T follicular helper cell (primary cell): ENCODE measurements around the gene ITGA2.
A peak's percentile ranks its signal among the peaks of the same experiment; 100 is the strongest.
"Not testable (repeated sequence)": the region's sequence is repeated elsewhere in the genome, so short reads cannot be mapped to it uniquely, and the experiment has no call there.

ENCODE experiments used
- DNase-seq: peaks from one replicate; pipeline ENCODE4 v3.0.0-alpha.2; 2020; ENCODE audit warnings: low read depth
- total RNA-seq, 2 experiments: gene quantifications; one replicate each; lab custom pipeline; 2026; lab: John Stamatoyannopoulos, UW

Gene ITGA2
- 4.8 to 12.2 reads per million in 2 experiments for total RNA-seq

GRCh38 chr5:52989025-52989780 lies at the start of gene ITGA2:
ITGA2 (plus strand) TSS chr5:52989352; CDS start chr5:52989469, 117 bp downstream.
- no peak for DNase-seq

- no peak for DNase-seq
Measured at GRCh38 chr5:52943285-52943684, 45.9 kb upstream of the ITGA2 start.

GRCh38 chr5:52943808-52944207 lies 45.3 kb upstream of the ITGA2 start:
- no peak for DNase-seq

GRCh38 chr5:52945040-52945439 lies 44.1 kb upstream of the ITGA2 start:
- DNase-seq: no peak

GRCh38 chr5:52947208-52947607 lies 41.9 kb upstream of the ITGA2 start:
- DNase-seq: no peak

GRCh38 chr5:52947851-52948250 lies 41.3 kb upstream of the ITGA2 start:
- no peak for DNase-seq

- DNase-seq: peak; percentile 43
Measured at GRCh38 chr5:52948418-52949076, 40.6 kb upstream of the ITGA2 start.

- no peak for DNase-seq
Measured at GRCh38 chr5:52950686-52951085, 38.5 kb upstream of the ITGA2 start.

GRCh38 chr5:52952483-52952882 lies 36.7 kb upstream of the ITGA2 start:
- no peak for DNase-seq

GRCh38 chr5:52956014-52956413 lies 33.1 kb upstream of the ITGA2 start:
- DNase-seq: no peak

GRCh38 chr5:52956915-52957747 lies 32.0 kb upstream of the ITGA2 start:
- DNase-seq: no peak

- no peak for DNase-seq
Measured at GRCh38 chr5:52961274-52961681, 27.9 kb upstream of the ITGA2 start.

- DNase-seq: no peak
Measured at GRCh38 chr5:52963636-52964035, 25.5 kb upstream of the ITGA2 start.

GRCh38 chr5:52964138-52964537 lies 25.0 kb upstream of the ITGA2 start:
- no peak for DNase-seq

- DNase-seq: not testable (repeated sequence)
Measured at GRCh38 chr5:52976157-52976556, 13.0 kb upstream of the ITGA2 start.

- DNase-seq: no peak
Measured at GRCh38 chr5:52977264-52977897, 11.8 kb upstream of the ITGA2 start.

GRCh38 chr5:52981507-52981906 lies 7.6 kb upstream of the ITGA2 start:
- DNase-seq: no peak

GRCh38 chr5:52983731-52984636 lies 5.2 kb upstream of the ITGA2 start:
- DNase-seq: no peak

GRCh38 chr5:52985306-52985705 lies 3.8 kb upstream of the ITGA2 start:
- no peak for DNase-seq

- no peak for DNase-seq
Measured at GRCh38 chr5:52987711-52988331, 1.3 kb upstream of the ITGA2 start.
